GM19463 (cell line): Measurements from ENCODE around the gene FSIP1.

Experiments used
- ATAC-seq: cut with Tn5 transposase; IDR thresholded peaks from one replicate; pipeline ENCODE4 v1.9.1; 2021; ENCODE audit warnings: mild to moderate bottlenecking, moderate library complexity; ENCODE audit not compliant: unreplicated experiment

FSIP1 gene

DNA sequence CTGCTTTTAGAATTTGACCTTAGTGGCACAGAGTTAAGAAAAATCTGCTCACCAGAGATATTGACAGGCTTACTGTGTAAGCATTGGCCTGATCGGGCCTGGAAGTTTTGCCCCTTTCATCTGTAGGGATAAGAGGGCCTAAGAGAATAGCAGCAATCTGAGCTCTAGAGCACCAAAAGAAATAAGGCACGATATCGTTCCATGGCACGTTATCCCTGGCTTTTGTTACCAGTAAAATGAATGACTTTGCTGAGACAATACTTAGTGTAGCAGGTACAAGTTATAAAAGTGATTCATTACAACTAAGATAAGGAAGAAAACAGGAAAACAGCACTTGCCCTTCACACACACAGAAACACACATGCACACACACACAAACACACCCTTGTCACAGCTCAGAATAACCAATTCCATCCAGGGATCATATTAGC, 196.8 kb downstream of the FSIP1 start:
- ATAC-seq: no peak

DNA sequence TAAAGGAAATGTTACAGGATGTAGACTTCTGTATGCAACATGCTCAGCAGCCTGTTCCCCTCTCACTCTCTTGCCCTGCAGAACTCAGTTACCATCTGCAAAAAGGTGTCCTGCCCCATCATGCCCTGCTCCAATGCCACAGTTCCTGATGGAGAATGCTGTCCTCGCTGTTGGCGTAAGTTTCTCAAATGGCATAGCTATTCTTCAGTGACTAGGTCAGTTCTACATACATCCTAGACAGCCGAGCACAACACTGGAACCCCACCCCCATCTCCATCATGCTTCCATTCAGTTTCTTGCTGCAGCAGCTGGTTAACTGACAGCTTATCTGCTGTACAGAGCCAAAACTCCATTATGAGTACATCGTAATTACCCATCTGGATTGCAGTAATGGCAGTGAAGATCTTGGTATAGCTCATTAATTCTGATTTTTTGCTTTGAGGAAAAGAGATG, 197.2 kb downstream of the FSIP1 start:
- ATAC-seq: no peak

DNA sequence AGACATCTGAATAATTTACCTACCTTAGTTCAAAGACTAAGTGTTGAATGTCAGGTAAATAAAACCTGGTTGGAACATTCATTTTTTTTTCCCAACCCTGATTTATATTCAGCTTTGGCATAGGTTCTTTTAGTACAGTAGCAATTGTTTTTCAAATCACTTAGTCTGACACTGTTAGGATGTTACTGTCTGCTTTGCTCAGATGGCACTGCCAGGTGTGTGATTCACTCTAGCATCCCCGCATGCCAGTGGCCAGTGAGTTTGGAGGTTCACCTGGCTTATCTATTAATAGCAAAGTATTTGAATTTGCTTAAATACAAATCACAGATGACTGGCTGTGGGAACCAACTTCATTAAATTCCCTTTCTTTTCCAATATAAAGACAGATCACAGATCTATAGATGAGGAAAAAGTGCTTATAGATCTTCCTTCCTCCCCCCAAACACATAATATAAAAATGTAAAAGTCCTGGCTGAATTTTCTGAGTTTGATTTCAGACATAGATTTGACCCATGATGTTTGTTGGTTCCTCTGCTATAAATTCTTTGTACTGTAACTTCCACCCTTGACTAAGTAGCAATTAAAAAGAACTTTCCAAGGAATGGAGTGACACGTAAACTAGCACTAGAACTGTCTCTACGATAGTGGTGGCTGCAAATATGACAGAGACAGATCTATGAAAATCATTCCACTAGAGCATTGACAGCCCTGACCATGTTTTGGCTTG, 197.8 kb downstream of the FSIP1 start:
- ATAC-seq: no peak

DNA sequence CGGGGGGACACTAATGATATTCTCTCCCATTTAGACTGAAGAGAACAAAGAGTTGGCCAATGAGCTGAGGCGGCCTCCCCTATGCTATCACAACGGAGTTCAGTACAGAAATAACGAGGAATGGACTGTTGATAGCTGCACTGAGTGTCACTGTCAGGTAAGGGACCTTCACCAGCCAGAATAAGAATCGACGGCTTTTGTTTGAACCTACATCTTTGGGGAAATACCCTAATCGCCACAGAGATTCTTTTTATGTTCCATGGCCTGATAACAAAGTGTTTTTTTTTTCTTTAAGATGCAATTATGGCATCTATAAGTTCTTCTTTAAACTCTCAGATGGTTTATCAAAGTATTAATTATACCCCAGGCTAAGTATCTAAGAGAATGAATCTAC, 198.4 kb downstream of the FSIP1 start:
- ATAC-seq: no peak

- ATAC-seq: no peak
These were observed 198.9 kb downstream of the FSIP1 start for GRCh38 chr15:39583596-39584265.

GRCh38 chr15:39582977-39583595, 199.6 kb downstream of the FSIP1 start:
- ATAC-seq: no peak

GRCh38 chr15:39582286-39582976, 200.2 kb downstream of the FSIP1 start:
- no peak for ATAC-seq

DNA sequence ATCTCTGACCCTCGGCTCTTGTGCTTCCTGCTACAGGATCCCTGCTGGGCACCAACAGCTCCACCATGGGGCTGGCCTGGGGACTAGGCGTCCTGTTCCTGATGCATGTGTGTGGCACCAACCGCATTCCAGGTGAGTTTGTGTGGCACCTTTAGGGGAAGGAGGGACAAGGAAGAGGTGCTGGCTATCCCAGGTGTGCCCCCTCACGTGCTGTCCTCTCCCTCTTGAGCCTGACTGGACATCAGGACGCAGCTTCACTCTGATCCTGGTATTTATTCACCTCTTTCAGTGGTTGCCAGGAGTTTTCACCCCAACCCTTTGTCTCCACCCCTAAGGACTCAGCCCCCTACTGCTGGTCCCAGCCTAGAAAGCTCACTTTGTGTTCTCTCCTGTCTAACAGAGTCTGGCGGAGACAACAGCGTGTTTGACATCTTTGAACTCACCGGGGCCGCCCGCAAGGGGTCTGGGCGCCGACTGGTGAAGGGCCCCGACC, 200.8 kb downstream of the FSIP1 start:
- ATAC-seq: no peak

DNA sequence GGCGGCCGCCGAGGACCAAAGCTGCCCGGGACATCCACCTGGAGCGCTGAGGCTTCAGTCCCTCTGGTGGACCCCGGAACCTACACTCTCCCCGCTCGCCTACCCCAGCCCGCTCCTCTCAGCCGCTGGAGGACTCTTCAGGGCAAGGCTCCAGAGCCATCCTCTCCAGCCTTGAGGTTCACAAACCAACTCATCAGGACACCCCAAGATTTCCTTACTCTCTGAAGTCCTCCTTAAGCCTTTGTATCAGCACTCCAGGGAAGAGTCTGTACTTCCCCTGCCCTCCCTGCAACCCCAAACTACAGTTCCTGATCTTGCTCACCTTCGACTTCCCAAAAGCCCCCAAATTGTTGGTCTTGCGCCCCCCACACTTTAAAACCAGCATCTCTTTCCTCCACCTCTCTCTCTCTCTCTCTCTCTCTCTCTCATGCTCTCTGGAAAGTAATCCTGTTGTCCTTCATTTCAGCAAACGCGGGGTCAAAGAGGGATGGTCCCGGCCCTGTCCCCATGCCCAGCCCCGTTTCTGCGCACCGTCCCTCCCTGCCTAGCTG, 201.3 kb downstream of the FSIP1 start:
- ATAC-seq: no peak

- ATAC-seq: peak; percentile 15
These were observed 202.0 kb downstream of the FSIP1 start, which contains the start of gene THBS1 for GRCh38 chr15:39580485-39581241. TSS of gene THBS1 (plus strand) at chr15:39581079. CDS start at chr15:39581858, 779 bp downstream.

GRCh38 chr15:39580117-39580484, 202.5 kb downstream of the FSIP1 start:
- peak; percentile 77 for ATAC-seq

GRCh38 chr15:39579487-39580116, 203.0 kb downstream of the FSIP1 start:
- ATAC-seq: no peak

DNA sequence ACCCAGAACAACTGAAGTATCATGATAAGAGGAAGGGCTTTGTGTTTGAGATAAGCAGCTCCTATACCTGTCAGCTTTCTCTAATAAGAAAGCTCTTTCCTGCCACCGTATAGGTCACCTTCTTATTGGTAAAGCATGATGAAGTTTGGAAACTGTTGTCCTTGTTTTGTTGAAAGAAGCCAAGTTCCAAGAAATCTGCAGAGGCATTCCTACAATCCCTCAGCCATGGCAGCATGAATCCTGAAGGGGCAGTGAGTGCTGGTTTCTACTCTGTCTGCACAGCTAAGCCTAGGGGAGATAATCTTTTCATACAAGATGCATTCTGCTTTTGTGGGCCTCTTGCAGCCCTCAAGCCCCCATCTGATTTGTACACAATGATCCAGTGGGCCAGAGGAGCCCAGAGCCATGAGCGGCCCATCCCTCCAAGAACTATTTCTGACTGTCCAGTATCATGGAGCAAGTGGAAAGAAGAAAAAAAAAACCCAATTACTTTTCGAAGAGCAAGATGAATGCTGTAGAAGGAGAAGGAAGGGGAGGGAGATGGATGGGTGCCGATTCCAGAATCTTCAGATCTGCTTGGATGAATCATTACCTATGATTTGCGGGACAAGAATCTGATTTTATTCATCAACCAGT, 203.7 kb downstream of the FSIP1 start:
- ATAC-seq: no peak

- no peak for ATAC-seq
These were observed 207.5 kb downstream of the FSIP1 start for GRCh38 chr15:39575180-39575579.

- no peak for ATAC-seq
These were observed 208.2 kb downstream of the FSIP1 start for GRCh38 chr15:39574427-39574826.

DNA sequence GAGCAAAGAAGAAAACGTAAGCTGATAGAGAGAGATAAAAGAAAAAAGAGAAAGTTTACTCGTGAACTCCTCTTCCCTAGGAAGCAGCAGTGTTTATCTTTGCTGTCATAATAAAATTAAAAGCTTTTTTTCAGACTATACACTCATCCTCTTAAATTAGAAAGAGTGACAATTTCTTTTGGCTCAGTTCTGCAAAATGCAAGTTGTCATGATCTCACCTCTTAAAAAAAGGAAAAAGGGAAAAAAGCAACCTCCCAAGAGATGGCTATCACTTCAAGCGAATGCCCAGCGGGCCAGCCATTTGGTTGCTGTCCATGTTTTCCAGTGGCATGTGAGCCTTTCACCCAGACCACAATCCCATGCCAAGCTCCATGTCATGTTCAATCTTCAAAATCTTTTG, 208.8 kb downstream of the FSIP1 start:
- ATAC-seq: no peak

DNA sequence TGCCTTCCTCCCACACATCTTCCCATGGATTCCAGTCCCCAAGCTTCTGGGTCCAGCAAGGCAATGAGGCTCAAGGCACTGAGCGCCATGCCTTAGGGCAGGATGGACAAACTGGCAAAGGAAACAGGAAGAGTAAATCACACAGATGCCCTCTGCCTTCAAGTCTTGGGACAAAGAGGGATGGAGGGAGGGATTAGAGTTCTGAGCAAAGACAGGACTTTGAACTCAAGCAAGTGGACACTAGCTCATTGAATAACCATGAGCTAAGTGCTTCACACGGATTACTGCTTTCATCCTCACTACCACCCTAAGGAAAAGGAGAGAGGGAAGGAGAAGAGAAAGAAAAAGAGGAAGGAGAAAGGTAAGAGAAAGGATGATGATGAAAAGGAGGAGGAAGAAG, 209.4 kb downstream of the FSIP1 start:
- no peak for ATAC-seq

- no peak for ATAC-seq
These were observed 216.8 kb downstream of the FSIP1 start for GRCh38 chr15:39565851-39566250.

- no peak for ATAC-seq
These were observed 217.5 kb downstream of the FSIP1 start for GRCh38 chr15:39564972-39565665.
